Activated naive CD8-positive, alpha-beta T cell treated with anti-CD3 and anti-CD28 coated beads, Interleukin-2, amount 50 U/mL, for 24 hours (primary cell): ENCODE data around the gene SUGP1.
"Not testable (repeated sequence)": the region's sequence is repeated elsewhere in the genome, so short reads cannot be mapped to it uniquely, and the experiment has no call there.

Experiments
- ATAC-seq: fragments of 150-1000 bp; cut with Tn5 transposase; one replicate; pipeline ENCODE4 v1.10.0; 2021
- DNase-seq: peaks from one replicate; pipeline ENCODE4 v3.0.0; 2021
- H3K27ac Mint-ChIP-seq: one replicate; pipeline ENCODE4 v1.8.0; 2021; ENCODE audit warnings: mild to moderate bottlenecking, mixed read lengths
- H3K27me3 Mint-ChIP-seq: one replicate; pipeline ENCODE4 v1.8.0; 2021; ENCODE audit warnings: mixed read lengths
- H3K36me3 Mint-ChIP-seq: one replicate; pipeline ENCODE4 v1.8.0; 2021; ENCODE audit warnings: low read depth, mixed read lengths
- H3K4me1 Mint-ChIP-seq: one replicate; pipeline ENCODE4 v1.8.0; 2021; ENCODE audit warnings: mixed read lengths
- H3K4me3 Mint-ChIP-seq: one replicate; pipeline ENCODE4 v1.8.0; 2021; ENCODE audit warnings: mild to moderate bottlenecking, moderate library complexity, mixed read lengths
- H3K9me3 Mint-ChIP-seq: one replicate; pipeline ENCODE4 v1.8.0; 2021; ENCODE audit warnings: mixed read lengths

SUGP1 gene

DNA sequence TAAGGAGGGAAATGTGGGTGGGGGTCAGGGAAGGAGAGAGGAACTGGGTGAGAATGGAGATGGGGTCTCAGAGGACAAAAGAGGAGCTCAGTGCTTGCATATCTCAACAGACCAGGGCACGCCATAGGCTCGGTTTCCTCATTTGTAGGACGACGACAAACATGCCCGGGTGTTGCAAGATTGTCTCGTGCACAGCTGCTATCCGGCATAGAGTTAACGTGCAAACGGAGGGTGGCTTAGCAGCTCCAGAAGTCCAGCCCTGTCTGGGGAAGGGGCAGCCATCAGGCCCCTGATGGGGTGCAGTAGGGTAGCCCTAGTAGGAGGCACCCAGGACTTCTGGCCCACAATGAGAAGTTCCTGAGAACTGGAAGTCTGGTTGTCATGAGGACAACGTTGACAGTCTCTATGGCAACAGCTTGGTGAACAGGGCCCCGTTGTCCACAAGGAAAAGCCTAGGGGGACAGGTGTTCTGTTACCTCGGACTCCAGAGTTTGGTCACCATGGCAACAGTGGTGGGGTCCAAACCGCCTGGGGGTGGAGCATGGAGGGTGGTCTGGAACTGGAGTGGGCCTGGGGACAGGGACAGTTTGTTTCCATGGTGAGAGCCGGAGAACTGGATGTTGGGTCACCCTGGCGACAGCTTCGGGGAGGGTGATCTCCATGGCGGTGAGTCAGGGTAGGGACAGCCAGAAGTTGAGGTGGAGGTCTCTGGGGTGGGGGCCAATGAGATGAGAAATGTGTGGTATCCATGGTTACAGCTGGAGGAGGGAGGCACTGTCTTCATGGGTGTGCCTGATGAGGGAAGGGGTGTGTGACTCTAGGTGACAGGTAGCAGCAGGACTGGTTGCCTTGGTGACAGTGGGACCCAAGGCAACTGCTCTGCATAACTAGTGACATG, 64.0 kb downstream of the SUGP1 start:
- Mint-ChIP-seq H3K27me3 (peaks cover 53% of the 10 kb centered on the region), H3K4me1 (no peaks in the 10 kb centered on the region), H3K36me3 (no peaks in the 10 kb centered on the region), H3K27ac (no peak overlapping the region), H3K4me3 (no peak overlapping the region), H3K9me3 (no peaks in the 10 kb centered on the region)
- DNase-seq, result no peak
- no peak for ATAC-seq

DNA sequence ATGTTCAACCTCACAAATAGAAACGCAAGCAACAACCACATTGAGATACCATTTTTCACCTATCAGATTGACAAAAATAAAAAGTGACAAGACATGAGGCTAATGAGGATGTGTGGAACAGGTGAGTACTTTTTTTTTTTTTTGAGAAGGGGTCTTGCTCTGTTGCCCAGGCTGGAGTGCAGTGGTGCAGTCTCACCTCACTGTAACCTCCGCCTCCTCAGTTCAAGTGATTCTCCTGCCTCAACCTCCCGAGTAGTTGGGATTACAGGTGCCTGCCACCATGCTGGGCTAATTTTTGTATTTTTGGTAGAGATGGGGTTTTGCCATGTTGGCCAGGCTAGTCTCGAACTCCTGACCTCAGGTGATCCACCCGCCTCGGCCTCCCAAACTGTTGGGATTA, 66.9 kb downstream of the SUGP1 start:
- H3K27ac Mint-ChIP-seq, H3K36me3 Mint-ChIP-seq, DNase-seq, ATAC-seq, H3K4me1 Mint-ChIP-seq, H3K9me3 Mint-ChIP-seq, H3K4me3 Mint-ChIP-seq: not testable (repeated sequence)
- H3K27me3 Mint-ChIP-seq, result peaks cover 49% of the 10 kb centered on the region

DNA sequence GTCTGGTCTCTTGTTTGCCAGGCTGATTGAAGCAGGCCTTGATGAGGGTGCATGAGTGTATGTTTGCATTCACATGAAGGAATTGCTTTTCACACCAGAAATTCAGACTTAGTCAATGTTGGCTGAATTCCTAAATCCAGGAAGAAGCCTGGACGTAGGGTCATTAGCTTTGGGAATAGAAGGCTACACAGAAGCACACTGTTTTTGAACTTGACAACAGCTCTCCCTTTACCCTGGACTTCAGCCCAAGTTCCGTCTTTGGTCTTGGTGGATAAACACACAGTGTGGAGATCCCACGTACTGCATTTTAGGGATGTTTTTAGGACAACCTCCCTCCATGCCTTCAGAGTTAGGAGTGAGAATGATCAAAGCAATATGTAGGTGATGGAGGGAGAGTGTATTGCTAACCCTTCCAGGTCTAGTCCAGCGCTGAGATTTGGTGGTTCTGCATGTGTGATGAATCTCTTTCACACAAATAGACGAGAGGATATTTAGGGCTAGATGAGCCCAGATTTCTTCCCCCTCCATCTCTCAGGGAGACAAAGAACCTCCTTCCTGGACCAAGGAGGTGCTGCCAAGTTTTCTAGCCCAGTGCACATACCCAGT, 70.0 kb downstream of the SUGP1 start:
- peaks cover 31% of the 10 kb centered on the region for H3K27me3 Mint-ChIP-seq
- no peaks in the 10 kb centered on the region for H3K4me1 Mint-ChIP-seq
- no peaks in the 10 kb centered on the region for H3K9me3 Mint-ChIP-seq
- no peak overlapping the region for H3K27ac Mint-ChIP-seq
- no peaks in the 10 kb centered on the region for H3K36me3 Mint-ChIP-seq
- ATAC-seq (no peak), DNase-seq (no peak)
- H3K4me3 Mint-ChIP-seq, result no peak overlapping the region

DNA sequence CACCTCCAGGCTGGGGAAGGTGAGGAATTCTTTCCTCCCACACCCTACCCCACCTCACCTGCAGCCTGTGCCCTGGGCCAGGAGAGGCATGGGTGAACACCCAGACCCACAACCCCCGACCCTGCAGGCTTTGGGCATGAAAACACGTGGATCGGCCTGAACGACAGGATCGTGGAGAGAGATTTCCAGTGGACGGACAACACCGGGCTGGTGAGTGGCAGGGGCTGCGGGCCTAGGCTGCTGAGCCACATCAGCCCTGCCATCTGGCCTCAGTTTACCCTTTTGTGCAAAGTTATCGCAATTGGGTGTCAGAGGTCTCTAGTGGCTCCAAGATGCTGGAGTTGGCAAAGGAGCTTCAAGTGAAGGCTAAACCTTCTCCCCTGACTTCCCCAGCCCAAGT, 79.8 kb downstream of the SUGP1 start:
- Mint-ChIP-seq H3K4me1 (no peaks in the 10 kb centered on the region), H3K36me3 (peaks cover 3% of the 10 kb centered on the region), H3K27me3 (peaks cover 19% of the 10 kb centered on the region), H3K9me3 (peaks cover 7% of the 10 kb centered on the region), H3K4me3 (no peak overlapping the region), H3K27ac (no peak overlapping the region)
- DNase-seq, result no peak
- ATAC-seq, result no peak

DNA sequence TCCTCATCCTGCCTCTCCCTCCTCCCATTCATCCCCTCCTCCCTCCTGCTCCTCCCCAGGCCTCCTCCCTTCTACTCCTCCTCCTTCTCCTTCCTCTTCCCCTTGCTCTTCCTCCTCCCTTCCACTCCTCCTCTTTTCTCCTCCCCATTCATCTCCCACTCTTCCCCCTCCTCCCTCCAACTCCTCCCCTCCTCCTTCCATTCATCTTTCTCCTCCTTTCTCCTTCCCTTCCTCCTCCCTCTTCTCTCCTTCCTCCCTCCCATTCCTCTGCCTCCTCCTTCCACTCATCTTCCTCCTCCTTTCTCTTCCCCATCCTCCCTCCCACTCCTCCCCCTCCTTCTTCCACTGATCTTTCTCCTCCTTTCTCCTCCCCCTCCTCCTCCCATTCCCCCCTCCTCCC, 80.6 kb downstream of the SUGP1 start:
- peaks cover 7% of the 10 kb centered on the region for H3K9me3 Mint-ChIP-seq
- H3K4me3 Mint-ChIP-seq, result no peak overlapping the region
- H3K36me3 Mint-ChIP-seq, result peaks cover 3% of the 10 kb centered on the region
- no peaks in the 10 kb centered on the region for H3K4me1 Mint-ChIP-seq
- peaks cover 19% of the 10 kb centered on the region for H3K27me3 Mint-ChIP-seq
- no peak for DNase-seq
- no peak overlapping the region for H3K27ac Mint-ChIP-seq
- no peak for ATAC-seq

DNA sequence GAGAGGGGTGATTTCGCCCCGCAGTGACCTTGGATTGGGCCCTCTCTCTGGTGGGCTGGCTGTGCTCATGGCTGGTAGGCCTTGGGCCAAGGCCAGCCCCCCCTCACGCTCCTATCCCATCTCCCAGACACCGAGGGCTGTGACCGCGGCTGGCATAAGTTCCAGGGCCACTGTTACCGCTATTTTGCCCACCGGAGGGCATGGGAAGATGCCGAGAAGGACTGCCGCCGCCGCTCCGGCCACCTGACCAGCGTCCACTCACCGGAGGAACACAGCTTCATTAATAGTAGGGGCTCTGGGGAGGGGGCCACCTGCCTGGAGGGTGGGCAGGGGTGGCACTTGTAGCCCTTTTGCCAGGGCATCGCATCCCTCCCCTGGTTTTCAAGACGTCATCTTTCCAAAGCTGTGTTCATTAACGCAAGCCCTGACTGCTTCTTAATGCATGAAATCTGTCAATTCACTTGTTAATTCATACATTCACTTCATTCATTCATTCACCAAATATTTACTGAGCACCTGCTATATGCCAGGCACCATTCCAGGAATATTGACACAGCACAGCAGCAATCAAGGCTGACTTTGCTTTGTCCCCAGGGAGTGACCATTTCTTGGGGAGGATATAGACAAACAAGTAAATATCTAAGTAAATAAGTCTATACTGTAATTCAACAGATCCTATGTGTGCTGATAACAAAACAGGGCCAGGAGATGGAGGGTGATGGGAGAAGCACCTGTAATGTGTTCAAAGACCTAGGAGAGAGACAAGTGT, 82.0 kb downstream of the SUGP1 start:
- no peak overlapping the region for H3K27ac Mint-ChIP-seq
- peaks cover 5% of the 10 kb centered on the region for H3K36me3 Mint-ChIP-seq
- ATAC-seq (no peak), DNase-seq (no peak)
- peaks cover 17% of the 10 kb centered on the region for H3K27me3 Mint-ChIP-seq
- H3K4me1 Mint-ChIP-seq, result no peaks in the 10 kb centered on the region
- H3K9me3 Mint-ChIP-seq, result peaks cover 12% of the 10 kb centered on the region
- no peak overlapping the region for H3K4me3 Mint-ChIP-seq

DNA sequence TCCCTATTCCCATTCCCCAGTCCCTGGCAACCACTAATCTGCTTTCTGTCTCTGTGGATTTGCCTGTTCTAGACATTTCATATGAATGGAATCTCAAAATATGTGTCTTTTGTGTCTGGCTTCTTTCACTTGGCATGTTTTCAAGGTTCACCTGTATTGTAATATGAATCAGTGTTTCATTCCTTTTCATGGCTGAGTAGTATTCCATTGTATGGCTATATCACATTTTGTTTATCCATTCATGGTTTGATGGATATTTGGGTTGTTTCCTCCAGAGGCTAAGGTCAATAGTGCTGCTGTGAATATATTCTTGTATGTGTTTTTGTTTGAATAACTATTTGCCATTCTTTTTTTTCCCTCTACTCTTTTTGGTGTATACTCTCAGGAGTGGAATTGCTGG, 84.1 kb downstream of the SUGP1 start:
- no peak overlapping the region for H3K4me3 Mint-ChIP-seq
- no peaks in the 10 kb centered on the region for H3K4me1 Mint-ChIP-seq
- H3K9me3 Mint-ChIP-seq, result peaks cover 12% of the 10 kb centered on the region
- no peak for DNase-seq
- H3K27ac Mint-ChIP-seq, result no peak overlapping the region
- peaks cover 5% of the 10 kb centered on the region for H3K36me3 Mint-ChIP-seq
- ATAC-seq, result no peak
- H3K27me3 Mint-ChIP-seq, result peaks cover 18% of the 10 kb centered on the region

DNA sequence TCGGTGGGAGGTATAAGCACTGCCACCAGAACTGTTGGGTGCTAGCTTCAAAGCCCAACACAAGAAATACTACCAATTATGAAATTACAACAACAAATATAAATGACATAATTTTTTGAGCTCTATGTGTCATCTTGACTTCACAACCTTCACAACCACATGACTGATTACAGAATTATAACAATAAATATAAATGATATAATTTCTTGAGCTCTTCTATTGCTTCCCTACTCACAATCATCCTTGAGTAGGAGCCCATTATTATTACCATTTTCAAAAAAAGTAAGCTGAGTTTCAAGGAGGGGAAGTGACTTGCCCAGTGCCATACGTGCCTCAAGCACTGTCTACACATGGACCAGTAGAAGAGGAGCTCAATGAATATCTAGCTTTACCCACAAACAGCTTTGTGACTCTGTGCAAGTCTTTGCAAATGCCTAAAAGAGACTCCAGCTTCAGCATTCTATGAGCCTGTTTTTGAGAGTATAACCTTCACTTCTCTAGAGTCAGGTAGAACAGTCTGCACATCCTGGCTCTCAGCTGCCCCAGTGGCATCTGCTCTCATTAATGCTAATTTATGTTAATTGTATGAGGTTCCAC, 86.0 kb downstream of the SUGP1 start:
- ATAC-seq (no peak), DNase-seq (no peak)
- no peak overlapping the region for H3K4me3 Mint-ChIP-seq
- no peaks in the 10 kb centered on the region for H3K4me1 Mint-ChIP-seq
- peaks cover 8% of the 10 kb centered on the region for H3K27me3 Mint-ChIP-seq
- peaks cover 5% of the 10 kb centered on the region for H3K36me3 Mint-ChIP-seq
- H3K9me3 Mint-ChIP-seq, result peaks cover 12% of the 10 kb centered on the region
- no peak overlapping the region for H3K27ac Mint-ChIP-seq

DNA sequence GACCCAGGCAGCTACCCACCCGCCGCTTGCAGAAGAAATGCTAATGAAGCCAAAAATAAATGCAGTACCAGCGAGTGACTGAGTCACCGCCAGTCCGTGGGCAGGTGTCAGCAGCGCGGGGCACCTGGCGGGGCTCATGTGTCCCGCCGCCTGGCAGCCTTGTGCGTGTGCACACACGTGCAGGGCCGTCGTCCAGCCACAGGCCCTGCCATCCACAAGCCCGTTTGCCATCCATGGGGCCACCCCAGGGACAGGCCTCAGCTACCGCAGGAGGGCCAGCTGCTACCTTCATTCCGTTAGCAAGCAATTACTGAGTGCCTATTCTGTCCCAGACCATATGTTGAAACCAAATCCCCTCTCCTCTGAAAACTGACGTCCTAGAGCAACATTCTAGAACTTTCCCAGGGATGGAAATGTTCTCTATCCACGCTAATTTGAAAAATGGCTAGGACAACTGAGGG, 88.0 kb downstream of the SUGP1 start:
- H3K9me3 Mint-ChIP-seq, result peaks cover 12% of the 10 kb centered on the region
- H3K4me1 Mint-ChIP-seq, result no peaks in the 10 kb centered on the region
- H3K27me3 Mint-ChIP-seq, result peaks cover 12% of the 10 kb centered on the region
- DNase-seq (no peak), ATAC-seq (no peak)
- H3K36me3 Mint-ChIP-seq, result peaks cover 5% of the 10 kb centered on the region
- H3K4me3 Mint-ChIP-seq, result no peak overlapping the region
- no peak overlapping the region for H3K27ac Mint-ChIP-seq

DNA sequence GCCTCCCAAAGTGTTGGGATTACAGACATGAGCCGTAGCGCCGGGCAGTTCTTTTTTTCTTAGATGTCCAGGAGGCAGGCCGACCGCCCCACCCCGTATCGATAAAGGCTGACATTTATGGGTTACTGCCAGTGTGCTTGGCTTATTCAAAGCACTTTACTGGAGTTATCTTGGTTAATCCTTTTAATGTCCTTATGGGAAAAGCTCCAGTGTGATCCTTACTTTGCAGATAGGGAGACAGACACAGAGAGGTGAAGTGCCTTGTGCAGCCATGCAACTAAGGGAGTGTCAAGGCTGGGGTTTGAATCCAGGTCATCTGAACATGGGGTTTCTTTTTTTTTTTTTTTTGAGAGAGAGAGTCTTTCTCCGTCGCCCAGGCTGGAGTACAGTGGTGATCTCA, 89.3 kb downstream of the SUGP1 start:
- Mint-ChIP-seq H3K4me3 (no peak overlapping the region), H3K36me3 (peaks cover 3% of the 10 kb centered on the region), H3K27ac (no peak overlapping the region), H3K9me3 (peaks cover 7% of the 10 kb centered on the region), H3K27me3 (peaks cover 10% of the 10 kb centered on the region), H3K4me1 (no peaks in the 10 kb centered on the region)
- DNase-seq (no peak), ATAC-seq (no peak)

DNA sequence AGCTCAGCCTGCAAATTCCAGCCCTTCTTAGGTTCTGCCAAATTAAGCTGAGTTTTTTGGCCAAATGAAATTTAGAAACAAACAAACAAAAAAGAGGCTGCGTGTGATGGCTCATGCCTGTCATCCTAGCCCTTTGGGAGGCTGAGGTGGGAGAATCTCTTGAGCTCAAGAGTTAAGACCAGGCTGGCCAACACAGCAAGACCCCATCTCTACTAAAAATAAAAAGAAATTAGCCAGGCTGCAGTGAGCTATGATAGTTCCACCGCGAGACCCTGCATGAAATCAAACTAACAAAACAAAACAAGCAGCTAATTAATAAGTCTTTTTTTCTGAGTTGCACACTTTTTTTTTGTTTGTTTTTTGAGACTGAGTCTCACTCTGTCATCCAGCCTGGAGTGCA, 90.6 kb downstream of the SUGP1 start:
- Mint-ChIP-seq H3K36me3 (peaks cover 3% of the 10 kb centered on the region), H3K4me1 (peaks cover 2% of the 10 kb centered on the region), H3K27ac (no peak overlapping the region), H3K9me3 (peaks cover 4% of the 10 kb centered on the region), H3K27me3 (peaks cover 13% of the 10 kb centered on the region), H3K4me3 (no peak overlapping the region)
- no peak for ATAC-seq
- no peak for DNase-seq

DNA sequence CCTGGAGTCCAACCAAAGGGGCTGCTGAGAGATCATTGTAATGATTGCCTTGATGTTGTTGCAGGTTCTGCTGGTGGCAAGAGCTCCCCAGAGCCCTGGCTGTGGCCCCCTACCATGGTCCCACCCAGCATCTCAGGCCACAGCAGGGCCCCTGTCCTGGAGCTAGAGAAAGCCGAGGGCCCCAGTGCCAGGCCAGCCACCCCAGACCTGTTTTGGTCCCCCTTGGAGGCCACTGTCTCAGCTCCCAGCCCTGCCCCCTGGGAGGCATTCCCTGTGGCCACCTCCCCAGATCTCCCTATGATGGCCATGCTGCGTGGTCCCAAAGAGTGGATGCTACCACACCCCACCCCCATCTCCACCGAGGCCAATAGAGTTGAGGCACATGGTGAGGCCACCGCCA, 93.1 kb downstream of the SUGP1 start:
- H3K27ac Mint-ChIP-seq, result no peak overlapping the region
- DNase-seq (no peak), ATAC-seq (no peak)
- no peak overlapping the region for H3K4me3 Mint-ChIP-seq
- no peaks in the 10 kb centered on the region for H3K36me3 Mint-ChIP-seq
- no peaks in the 10 kb centered on the region for H3K9me3 Mint-ChIP-seq
- peaks cover 22% of the 10 kb centered on the region for H3K27me3 Mint-ChIP-seq
- peaks cover 2% of the 10 kb centered on the region for H3K4me1 Mint-ChIP-seq

DNA sequence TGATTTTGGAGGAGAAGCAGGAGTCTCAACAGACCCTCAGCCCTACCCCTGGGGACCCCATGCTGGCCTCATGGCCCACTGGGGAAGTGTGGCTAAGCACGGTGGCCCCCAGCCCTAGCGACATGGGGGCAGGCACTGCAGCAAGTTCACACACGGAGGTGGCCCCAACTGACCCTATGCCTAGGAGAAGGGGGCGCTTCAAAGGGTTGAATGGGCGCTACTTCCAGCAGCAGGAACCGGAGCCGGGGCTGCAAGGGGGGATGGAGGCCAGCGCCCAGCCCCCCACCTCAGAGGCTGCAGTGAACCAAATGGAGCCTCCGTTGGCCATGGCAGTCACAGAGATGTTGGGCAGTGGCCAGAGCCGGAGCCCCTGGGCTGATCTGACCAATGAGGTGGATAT, 93.6 kb downstream of the SUGP1 start:
- H3K27me3 Mint-ChIP-seq, result peaks cover 22% of the 10 kb centered on the region
- no peak overlapping the region for H3K4me3 Mint-ChIP-seq
- no peak for ATAC-seq

DNA sequence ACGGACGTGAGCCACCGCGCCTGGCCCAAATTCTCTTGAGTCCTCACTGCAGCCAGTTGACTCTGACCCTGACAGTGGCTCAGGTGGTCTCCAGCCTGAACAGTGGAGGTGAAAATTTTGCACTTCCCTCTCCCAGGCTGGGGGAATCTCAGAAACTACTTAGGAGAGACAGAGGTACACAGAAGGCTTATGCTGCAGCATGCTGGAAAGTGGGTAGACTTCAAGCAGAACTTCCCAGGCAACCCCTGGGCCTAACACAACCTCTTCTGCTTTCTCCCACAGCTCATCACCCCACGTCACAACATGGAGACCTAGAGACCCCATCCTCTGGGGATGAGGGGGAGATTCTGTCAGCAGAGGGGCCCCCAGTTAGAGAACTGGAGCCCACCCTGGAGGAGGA, 94.1 kb downstream of the SUGP1 start:
- H3K4me3 Mint-ChIP-seq, result no peak overlapping the region
- ATAC-seq (no peak), DNase-seq (no peak)
- H3K27ac Mint-ChIP-seq, result no peak overlapping the region
- H3K36me3 Mint-ChIP-seq, result no peaks in the 10 kb centered on the region
- no peaks in the 10 kb centered on the region for H3K9me3 Mint-ChIP-seq
- H3K27me3 Mint-ChIP-seq, result peaks cover 22% of the 10 kb centered on the region
- H3K4me1 Mint-ChIP-seq, result peaks cover 2% of the 10 kb centered on the region

More for the DNA sequence above, 93.6 kb downstream of the SUGP1 start:
- Mint-ChIP-seq H3K9me3 (no peaks in the 10 kb centered on the region), H3K36me3 (no peaks in the 10 kb centered on the region), H3K27ac (no peak overlapping the region), H3K4me1 (peaks cover 2% of the 10 kb centered on the region)
- DNase-seq, result no peak
